ENCODE measurements around the gene RMP24.

RMP24 gene

GRCh38 chr18:35993013-35993412 is 20.5 kb downstream of the RMP24 start:
- H3K4me3 ChIP-seq = no peak overlapping the region
- H3K27ac ChIP-seq = no peak overlapping the region
- DNase-seq (no peak), ATAC-seq (no peak)
- no peaks in the 10 kb centered on the region for H3K4me1 ChIP-seq
- H3K36me3 ChIP-seq = peaks cover 33% of the 10 kb centered on the region
- H3K9me3 ChIP-seq = no peaks in the 10 kb centered on the region
- H3K27me3 ChIP-seq = no peaks in the 10 kb centered on the region
- no peak for TF ChIP-seq CTCF (IDR thresholded peaks at IDR 0.05)
- intact Hi-C loops (cut with DNase I) = no loop called here

- H3K36me3 ChIP-seq = no peaks in the 10 kb centered on the region
- peak; percentile 44 for ATAC-seq
- no peaks in the 10 kb centered on the region for H3K9me3 ChIP-seq
- no peaks in the 10 kb centered on the region for H3K4me1 ChIP-seq
- no peak for DNase-seq
- H3K4me3 ChIP-seq = no peak overlapping the region
- no peaks in the 10 kb centered on the region for H3K27me3 ChIP-seq
- H3K27ac ChIP-seq = no peak overlapping the region
- intact Hi-C loops (cut with DNase I) = no loop called here
- peak; percentile 21 for TF ChIP-seq CTCF (IDR thresholded peaks at IDR 0.05)
Observed at GRCh38 chr18:35998967-35999366, 26.5 kb downstream of the RMP24 start.

- H3K27me3 ChIP-seq = no peaks in the 10 kb centered on the region
- no peak for ATAC-seq
- DNase-seq = no peak
- no peak overlapping the region for H3K4me3 ChIP-seq
- H3K4me1 ChIP-seq = no peaks in the 10 kb centered on the region
- intact Hi-C loops (cut with DNase I) = no loop called here
- no peak overlapping the region for H3K27ac ChIP-seq
- no peaks in the 10 kb centered on the region for H3K36me3 ChIP-seq
- H3K9me3 ChIP-seq = no peaks in the 10 kb centered on the region
- TF ChIP-seq CTCF (IDR thresholded peaks at IDR 0.05) = no peak
Observed at GRCh38 chr18:35999925-36000324, 27.4 kb downstream of the RMP24 start.

GRCh38 chr18:36006997-36007396 is 34.5 kb downstream of the RMP24 start:
- Histone ChIP-seq H3K4me3 (no peak overlapping the region), H3K27me3 (no peaks in the 10 kb centered on the region), H3K27ac (no peak overlapping the region), H3K4me1 (no peaks in the 10 kb centered on the region), H3K36me3 (no peaks in the 10 kb centered on the region), H3K9me3 (no peaks in the 10 kb centered on the region)
- no peak for ATAC-seq
- no peak for DNase-seq
- no peak for TF ChIP-seq CTCF (IDR thresholded peaks at IDR 0.05)
- intact Hi-C loops (cut with DNase I) = no loop called here

- Histone ChIP-seq H3K9me3 (no peaks in the 10 kb centered on the region), H3K4me1 (no peaks in the 10 kb centered on the region), H3K36me3 (no peaks in the 10 kb centered on the region), H3K27me3 (no peaks in the 10 kb centered on the region), H3K27ac (no peak overlapping the region), H3K4me3 (no peak overlapping the region)
- intact Hi-C loops (cut with DNase I) = no loop called here
- no peak for ATAC-seq
- TF ChIP-seq CTCF (IDR thresholded peaks at IDR 0.05) = no peak
- DNase-seq = no peak
Observed at GRCh38 chr18:36009214-36009613, 36.7 kb downstream of the RMP24 start.

- Histone ChIP-seq H3K27me3 (no peaks in the 10 kb centered on the region), H3K27ac (no peak overlapping the region), H3K36me3 (no peaks in the 10 kb centered on the region), H3K4me3 (no peak overlapping the region), H3K4me1 (no peaks in the 10 kb centered on the region), H3K9me3 (no peaks in the 10 kb centered on the region)
- intact Hi-C loops (cut with DNase I) = no loop called here
- DNase-seq (no peak), ATAC-seq (no peak)
- TF ChIP-seq CTCF (IDR thresholded peaks at IDR 0.05) = no peak
Observed at GRCh38 chr18:36012891-36013290, 40.4 kb downstream of the RMP24 start.

Measured in upper lobe of right lung (tissue), 1 donor.